ENCODE data around the gene PDZRN3. TPM values are rescaled to one million over a fixed set of nuclear protein-coding genes. Genes with fewer than 3 reads are reported as not detected.

The PDZRN3 gene
- total and polyA plus RNA-seq, 4 donors = 0.69 to 1.8 (median 0.92) TPM

DNA sequence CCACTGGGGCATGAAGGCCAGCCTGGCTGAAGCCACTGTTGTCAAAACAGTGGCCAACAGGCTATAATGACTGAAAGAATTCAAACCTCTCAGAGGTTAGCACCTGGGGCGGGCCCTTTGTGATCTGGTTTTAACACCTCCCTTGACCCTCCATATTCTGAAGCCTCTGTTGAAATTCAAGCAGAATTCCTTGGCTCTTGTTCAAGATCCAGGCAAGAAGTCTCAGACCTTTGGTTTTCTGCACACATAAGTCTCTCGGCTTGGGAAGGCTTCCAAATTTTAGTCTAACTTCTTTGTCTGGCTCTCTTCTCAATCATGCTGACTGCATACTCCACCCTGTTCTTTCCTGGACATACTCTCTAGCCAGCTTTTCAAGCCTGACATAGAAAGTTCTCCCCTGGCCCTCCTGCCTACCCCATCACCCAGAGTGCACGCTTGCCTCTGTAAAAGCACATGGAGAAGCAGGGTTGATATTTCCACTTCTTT, 144.5 kb downstream of the PDZRN3 start:
- WGBS = 93% methylated on average over 3 of the region's 3 CpGs
- Histone ChIP-seq H3K9ac (ENCODE audit: low read depth in 1 of 2, low read length in 2 of 2) (no peak overlapping the region), H3K9me3 (ENCODE audit: control insufficient read depth in 4 of 4, low read length in 3 of 4) (peaks cover 0 to 3% (median 0%) of the 10 kb centered on the region in 4 donors), H3K27me3 (ENCODE audit: control insufficient read depth in 4 of 4, insufficient read depth in 4 of 4, low read length in 3 of 4) (peaks cover 0 to 3% (median 0%) of the 10 kb centered on the region in 4 donors), H3K36me3 (ENCODE audit: control insufficient read depth in 4 of 4, insufficient read depth in 3 of 4, low read depth in 1 of 4, low read length in 3 of 4) (no peaks in the 10 kb centered on the region), H3K4me3 (ENCODE audit: low read depth in 1 of 3, low read length in 3 of 3) (no peak overlapping the region), H3K4me1 (ENCODE audit: control insufficient read depth in 4 of 4, insufficient read depth in 4 of 4, low read length in 3 of 4) (no peaks in the 10 kb centered on the region), H3K27ac (ENCODE audit: low read depth in 1 of 2, low read length in 2 of 2) (no peak overlapping the region)
- TF ChIP-seq JUND (IDR thresholded peaks at IDR 0.05) = no peak
- no peak for TF ChIP-seq HNF4A (conservative IDR thresholded peaks at IDR 0.05)
- TF ChIP-seq TAF1 (conservative IDR thresholded peaks at IDR 0.05) = no peak
- no peak for TF ChIP-seq GABPA (IDR thresholded peaks at IDR 0.05 in 1 of 2, conservative IDR thresholded peaks at IDR 0.05 in 1 of 2)
- TF ChIP-seq RAD21 (IDR thresholded peaks at IDR 0.05) = no peak
- no peak for TF ChIP-seq HNF4G (IDR thresholded peaks at IDR 0.05)
- no peak for TF ChIP-seq FOXA1 (IDR thresholded peaks at IDR 0.05)
- no peak for TF ChIP-seq RXRA (IDR thresholded peaks at IDR 0.05)
- TF ChIP-seq, protein P1, sequence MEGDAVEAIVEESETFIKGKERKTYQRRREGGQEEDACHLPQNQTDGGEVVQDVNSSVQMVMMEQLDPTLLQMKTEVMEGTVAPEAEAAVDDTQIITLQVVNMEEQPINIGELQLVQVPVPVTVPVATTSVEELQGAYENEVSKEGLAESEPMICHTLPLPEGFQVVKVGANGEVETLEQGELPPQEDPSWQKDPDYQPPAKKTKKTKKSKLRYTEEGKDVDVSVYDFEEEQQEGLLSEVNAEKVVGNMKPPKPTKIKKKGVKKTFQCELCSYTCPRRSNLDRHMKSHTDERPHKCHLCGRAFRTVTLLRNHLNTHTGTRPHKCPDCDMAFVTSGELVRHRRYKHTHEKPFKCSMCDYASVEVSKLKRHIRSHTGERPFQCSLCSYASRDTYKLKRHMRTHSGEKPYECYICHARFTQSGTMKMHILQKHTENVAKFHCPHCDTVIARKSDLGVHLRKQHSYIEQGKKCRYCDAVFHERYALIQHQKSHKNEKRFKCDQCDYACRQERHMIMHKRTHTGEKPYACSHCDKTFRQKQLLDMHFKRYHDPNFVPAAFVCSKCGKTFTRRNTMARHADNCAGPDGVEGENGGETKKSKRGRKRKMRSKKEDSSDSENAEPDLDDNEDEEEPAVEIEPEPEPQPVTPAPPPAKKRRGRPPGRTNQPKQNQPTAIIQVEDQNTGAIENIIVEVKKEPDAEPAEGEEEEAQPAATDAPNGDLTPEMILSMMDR (IDR thresholded peaks at IDR 0.05; ENCODE audit: low read depth, low read length, missing input control) = no peak
- TF ChIP-seq EGR1 (IDR thresholded peaks at IDR 0.05; ENCODE audit: low read depth in 2 of 2) = no peak
- TF ChIP-seq SP1 (IDR thresholded peaks at IDR 0.05) = no peak
- TF ChIP-seq, protein P2, sequence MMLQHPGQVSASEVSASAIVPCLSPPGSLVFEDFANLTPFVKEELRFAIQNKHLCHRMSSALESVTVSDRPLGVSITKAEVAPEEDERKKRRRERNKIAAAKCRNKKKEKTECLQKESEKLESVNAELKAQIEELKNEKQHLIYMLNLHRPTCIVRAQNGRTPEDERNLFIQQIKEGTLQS (IDR thresholded peaks at IDR 0.05) = no peak
- TF ChIP-seq MAX (IDR thresholded peaks at IDR 0.05) = no peak
- TF ChIP-seq, protein P3, sequence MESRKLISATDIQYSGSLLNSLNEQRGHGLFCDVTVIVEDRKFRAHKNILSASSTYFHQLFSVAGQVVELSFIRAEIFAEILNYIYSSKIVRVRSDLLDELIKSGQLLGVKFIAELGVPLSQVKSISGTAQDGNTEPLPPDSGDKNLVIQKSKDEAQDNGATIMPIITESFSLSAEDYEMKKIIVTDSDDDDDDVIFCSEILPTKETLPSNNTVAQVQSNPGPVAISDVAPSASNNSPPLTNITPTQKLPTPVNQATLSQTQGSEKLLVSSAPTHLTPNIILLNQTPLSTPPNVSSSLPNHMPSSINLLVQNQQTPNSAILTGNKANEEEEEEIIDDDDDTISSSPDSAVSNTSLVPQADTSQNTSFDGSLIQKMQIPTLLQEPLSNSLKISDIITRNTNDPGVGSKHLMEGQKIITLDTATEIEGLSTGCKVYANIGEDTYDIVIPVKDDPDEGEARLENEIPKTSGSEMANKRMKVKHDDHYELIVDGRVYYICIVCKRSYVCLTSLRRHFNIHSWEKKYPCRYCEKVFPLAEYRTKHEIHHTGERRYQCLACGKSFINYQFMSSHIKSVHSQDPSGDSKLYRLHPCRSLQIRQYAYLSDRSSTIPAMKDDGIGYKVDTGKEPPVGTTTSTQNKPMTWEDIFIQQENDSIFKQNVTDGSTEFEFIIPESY (IDR thresholded peaks at IDR 0.05) = no peak
- no peak for TF ChIP-seq YY1 (IDR thresholded peaks at IDR 0.05)
- no peak for TF ChIP-seq REST (IDR thresholded peaks at IDR 0.05)
- TF ChIP-seq FOXA2 (IDR thresholded peaks at IDR 0.05) = no peak
- no peak for TF ChIP-seq NR2F2 (IDR thresholded peaks at IDR 0.05)
- DNase-seq (ENCODE audit: low spot score) = no peak
